MM.1S (cell line): ENCODE data around the gene CYP1A1.

Experiments
- CTCF ChIP-seq: fragments of 300-600 bp; sonication (generic); IDR thresholded peaks from 2 replicates; pipeline ENCODE4 v1.5.1; 2016; ENCODE audit warnings: antibody characterized with exemption, low read length, mixed read lengths
- EZH2 ChIP-seq: fragments of 300-600 bp; sonication (generic); optimal IDR thresholded peaks from 2 replicates; pipeline ENCODE3; 2017; ENCODE audit warnings: low read depth, mild to moderate bottlenecking, antibody characterized with exemption, low read length, mixed read lengths
- EZH2phosphoT487 ChIP-seq: fragments of 300-600 bp; sonication (generic); IDR thresholded peaks from 2 replicates; pipeline ENCODE4 v1.6.1; 2018; ENCODE audit warnings: antibody characterized with exemption, low read length

GRCh38 chr15:74763416-74763815 lies 38.1 kb upstream of the CYP1A1 start:
- TF ChIP-seq CTCF (no peak), EZH2phosphoT487 (no peak), EZH2 (no peak)
